Naive thymus-derived CD4-positive, alpha-beta T cell (primary cell): Measurements from ENCODE around the gene TARP.

ENCODE experiments used
- ATAC-seq: fragments of 150-1000 bp; cut with Tn5 transposase; 2 replicates; pipeline ENCODE4 v1.10.0; 2021; ENCODE audit warnings: mild to moderate bottlenecking, moderate library complexity
- CTCF ChIA-PET: fragments of 350-600 bp; sonication (Branson Sonifier 250); formaldehyde crosslinking; loops from one replicate; lab custom pipeline; 2021; ENCODE audit warnings: antibody characterized with exemption; lab: Charles Lee
- POLR2A ChIA-PET: fragments of 350-600 bp; sonication (Branson Sonifier 250); formaldehyde crosslinking; loops from one replicate; lab custom pipeline; 2021; ENCODE audit warnings: antibody characterized with exemption, inconsistent platforms; lab: Charles Lee
- DNase-seq, 9 donors: peaks; one replicate each; pipeline versions ENCODE4 v3.0.0 to v3.0.0-alpha.2; 2020 to 2022; ENCODE audit warnings: mixed read lengths in 1 of 9
- H3K27ac ChIP-seq: one replicate; pipeline ENCODE4 v1.7.0; 2013; ENCODE audit warnings: mild to moderate bottlenecking, low read depth, low read length, moderate library complexity
- H3K27me3 ChIP-seq, 2 donors: one replicate each; pipeline ENCODE4 v1.7.0; 2013; ENCODE audit warnings: low read length in 2 of 2, mild to moderate bottlenecking in 2 of 2, moderate library complexity in 2 of 2; ENCODE audit not compliant: control insufficient read depth in 2 of 2, insufficient read depth in 2 of 2
- H3K36me3 ChIP-seq, 3 experiments: 1 replicate in 2 of 3; 2 replicates in 1 of 3; pipeline ENCODE4 v1.7.0; 2013; ENCODE audit warnings: low read length in 3 of 3, mild to moderate bottlenecking in 3 of 3, moderate library complexity in 1 of 3; ENCODE audit not compliant: insufficient read depth in 3 of 3, control insufficient read depth in 2 of 3
- H3K4me1 ChIP-seq, 2 donors: one replicate each; pipeline ENCODE4 v1.7.0; 2013; ENCODE audit warnings: low read length in 2 of 2, mild to moderate bottlenecking in 2 of 2, moderate library complexity in 1 of 2; ENCODE audit not compliant: control insufficient read depth in 2 of 2, insufficient read depth in 2 of 2
- H3K4me3 ChIP-seq: 2 replicates; pipeline ENCODE4 v1.7.0; 2013; ENCODE audit warnings: mild to moderate bottlenecking, low read length
- H3K9me3 ChIP-seq, 3 experiments: 1 replicate in 2 of 3; 2 replicates in 1 of 3; pipeline ENCODE4 v1.7.0; 2013; ENCODE audit warnings: low read length in 3 of 3; ENCODE audit not compliant: control insufficient read depth in 2 of 3
- H3K27ac Mint-ChIP-seq, 9 donors: one replicate each; pipeline ENCODE4 v1.8.0; 2020 to 2022; ENCODE audit warnings: mixed read lengths in 9 of 9, mild to moderate bottlenecking in 8 of 9, moderate library complexity in 5 of 9, inconsistent platforms in 2 of 9
- H3K27me3 Mint-ChIP-seq, 5 donors: one replicate each; pipeline ENCODE4 v1.8.0; 2021 to 2022; ENCODE audit warnings: mixed read lengths in 5 of 5, mild to moderate bottlenecking in 1 of 5
- H3K36me3 Mint-ChIP-seq, 5 donors: one replicate each; pipeline ENCODE4 v1.8.0; 2020 to 2022; ENCODE audit warnings: mixed read lengths in 5 of 5, mild to moderate bottlenecking in 3 of 5, inconsistent platforms in 1 of 5
- H3K4me1 Mint-ChIP-seq, 7 donors: one replicate each; pipeline ENCODE4 v1.8.0; 2020 to 2022; ENCODE audit warnings: mixed read lengths in 7 of 7, mild to moderate bottlenecking in 3 of 7, inconsistent platforms in 1 of 7
- H3K4me3 Mint-ChIP-seq, 10 donors: one replicate each; pipeline ENCODE4 v1.8.0; 2020 to 2022; ENCODE audit warnings: mild to moderate bottlenecking in 10 of 10, mixed read lengths in 10 of 10, moderate library complexity in 6 of 10, inconsistent platforms in 2 of 10
- H3K9me3 Mint-ChIP-seq, 11 donors: one replicate each; pipeline ENCODE4 v1.8.0; 2020 to 2022; ENCODE audit warnings: mixed read lengths in 11 of 11, mild to moderate bottlenecking in 4 of 11, inconsistent platforms in 1 of 11, moderate library complexity in 1 of 11
- intact Hi-C, 2 donors: fragments of 100-400 bp; cut with micrococcal nuclease; formaldehyde crosslinking; loops; one replicate each; pipeline ENCODE4 v1.15.1; 2023

Gene TARP

DNA sequence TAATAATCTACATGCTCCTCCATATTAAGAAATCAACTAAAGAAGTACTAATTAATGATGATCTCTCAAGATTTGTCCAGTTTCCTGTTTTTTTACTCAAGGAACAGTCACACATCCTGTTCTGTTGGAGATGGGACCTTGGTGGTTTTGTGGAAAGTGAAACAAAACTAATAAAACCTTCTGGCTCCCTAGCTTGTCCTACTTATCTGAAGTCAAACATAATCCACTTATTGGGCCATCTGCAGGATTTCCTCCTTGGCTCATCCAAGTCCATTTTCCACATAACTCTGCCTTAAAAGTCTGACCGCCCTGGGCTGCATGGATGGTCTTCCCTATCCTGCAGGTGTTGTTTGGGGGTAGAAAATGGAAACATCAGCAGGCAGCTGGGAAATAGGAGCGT lies 39.4 kb upstream of the TARP start:
- ChIA-PET POLR2A (interaction anchor here (0.6 to 1.8 kb wide), 2 partner anchors 9 to 13 kb away, joined by 4 read pairs; no protein-coding TSS in a partner anchor), CTCF (no interaction called here)
- H3K27me3 Mint-ChIP-seq = no peaks in the 10 kb centered on the region
- intact Hi-C loops = loop anchor here in 1 of 2 donors (5.0 kb wide), 1 partner anchor 81 kb away; no protein-coding TSS in a partner anchor
- H3K4me1 Mint-ChIP-seq = peaks cover 0 to 33% (median 3%) of the 10 kb centered on the region in 7 donors
- Histone ChIP-seq H3K36me3 (no peaks in the 10 kb centered on the region), H3K9me3 (no peaks in the 10 kb centered on the region), H3K27ac (no peak overlapping the region), H3K4me3 (no peak overlapping the region), H3K27me3 (no peaks in the 10 kb centered on the region), H3K4me1 (peaks cover 0 to 10% of the 10 kb centered on the region in 2 donors)
- H3K9me3 Mint-ChIP-seq = no peaks in the 10 kb centered on the region
- ATAC-seq (no peak), DNase-seq (no peak)
- H3K27ac Mint-ChIP-seq = peak overlapping the region in 3 of 9 donors; percentile 20 to 56 (median 33)
- peak overlapping the region in 4 of 10 donors; percentile 16 to 41 (median 30) for H3K4me3 Mint-ChIP-seq
- H3K36me3 Mint-ChIP-seq = no peaks in the 10 kb centered on the region

DNA sequence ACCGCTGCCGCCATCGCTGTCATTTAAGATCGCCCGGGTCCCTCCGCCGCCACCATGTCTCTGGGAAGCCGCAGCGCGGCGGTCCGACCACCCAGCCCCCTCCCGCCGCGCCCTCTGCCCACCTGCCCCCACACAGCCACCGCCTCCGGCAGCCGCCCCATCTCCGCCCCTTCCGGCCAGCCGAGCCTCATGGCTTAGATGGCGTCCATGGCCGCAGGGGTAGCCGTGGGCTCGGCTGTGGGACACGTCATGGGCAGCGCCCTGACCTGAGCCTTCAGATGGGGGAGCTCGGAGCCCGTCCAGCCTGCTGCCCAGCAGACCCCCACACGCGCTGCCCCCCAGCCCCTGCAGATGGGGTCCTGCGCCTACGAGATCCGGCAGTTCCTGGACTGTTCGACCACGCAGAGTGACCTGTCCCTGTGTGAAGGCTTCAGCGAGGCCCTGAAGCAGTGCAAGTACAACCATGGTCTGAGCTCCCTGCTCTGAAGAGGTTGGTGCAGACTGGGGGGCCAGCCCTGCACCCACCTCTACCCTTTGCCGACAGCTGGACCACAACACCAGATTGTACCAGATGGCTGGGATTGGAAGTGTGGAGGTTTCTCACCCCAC lies 38.0 kb upstream of the TARP start:
- H3K9me3 Mint-ChIP-seq = peaks cover 0 to 3% (median 0%) of the 10 kb centered on the region in 11 donors
- peaks cover 6 to 14% of the 10 kb centered on the region in 2 donors for H3K4me1 ChIP-seq
- ChIA-PET CTCF (no interaction called here), POLR2A (interaction anchor here (1.5 kb wide), 1 partner anchor 18 kb away, joined by 3 read pairs; no protein-coding TSS in a partner anchor)
- ATAC-seq = peak; percentile 58
- H3K36me3 ChIP-seq = no peaks in the 10 kb centered on the region
- no peak overlapping the region for H3K4me3 ChIP-seq
- peak overlapping the region; percentile 35 for H3K27ac ChIP-seq
- H3K36me3 Mint-ChIP-seq = no peaks in the 10 kb centered on the region
- H3K9me3 ChIP-seq = no peaks in the 10 kb centered on the region
- H3K4me3 Mint-ChIP-seq = peak overlapping the region; percentile 59 to 82 (median 71)
- intact Hi-C loops = loop anchor here in 1 of 2 donors (5.0 kb wide), 1 partner anchor 79 kb away; no protein-coding TSS in a partner anchor
- H3K4me1 Mint-ChIP-seq = peaks cover 0 to 40% (median 6%) of the 10 kb centered on the region in 7 donors
- H3K27ac Mint-ChIP-seq = peak overlapping the region; percentile 28 to 83 (median 55)
- no peaks in the 10 kb centered on the region for H3K27me3 ChIP-seq
- no peaks in the 10 kb centered on the region for H3K27me3 Mint-ChIP-seq
- no peak for DNase-seq

DNA sequence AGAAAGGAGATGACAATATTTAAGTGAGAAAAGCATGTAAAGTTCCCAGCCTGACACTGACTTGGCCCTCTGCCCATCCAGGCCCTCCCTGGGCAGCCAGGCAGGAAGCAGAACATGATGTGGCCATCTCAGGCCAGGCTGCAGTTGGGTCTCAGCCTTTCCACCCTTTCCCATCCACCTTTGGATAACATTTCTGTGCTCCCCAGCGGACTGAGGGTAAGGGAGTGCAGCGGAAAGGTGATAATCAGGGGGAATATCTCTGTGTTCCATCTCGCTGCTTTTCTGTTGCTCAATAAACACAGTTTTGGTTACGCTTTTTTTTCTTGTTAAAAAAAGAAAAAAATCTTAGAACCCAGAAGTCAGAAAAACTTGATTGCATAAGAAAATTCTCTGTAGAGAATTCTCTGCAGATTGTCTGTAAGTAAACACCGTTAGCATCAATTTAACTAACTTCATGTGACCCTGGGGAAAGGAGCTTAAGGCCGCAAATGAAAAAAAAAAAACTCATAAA lies 37.2 kb upstream of the TARP start:
- intact Hi-C loops = loop anchor here in 1 of 2 donors (5.0 kb wide), 1 partner anchor 78 kb away; no protein-coding TSS in a partner anchor
- Mint-ChIP-seq H3K36me3 (no peaks in the 10 kb centered on the region), H3K27ac (peak overlapping the region; percentile 17 to 87 (median 51)), H3K4me3 (peak overlapping the region; percentile 59 to 82 (median 71)), H3K9me3 (peaks cover 0 to 3% (median 0%) of the 10 kb centered on the region in 11 donors), H3K4me1 (peaks cover 0 to 40% (median 6%) of the 10 kb centered on the region in 7 donors), H3K27me3 (no peaks in the 10 kb centered on the region)
- H3K4me3 ChIP-seq = peak overlapping the region; percentile 33
- H3K27me3 ChIP-seq = no peaks in the 10 kb centered on the region
- H3K4me1 ChIP-seq = peaks cover 9 to 14% of the 10 kb centered on the region in 2 donors
- ATAC-seq = peak; percentile 31
- CTCF ChIA-PET = no interaction called here
- no peak for DNase-seq
- POLR2A ChIA-PET = interaction anchor here (1.5 kb wide), 1 partner anchor 19 kb away, joined by 3 read pairs; no protein-coding TSS in a partner anchor
- H3K36me3 ChIP-seq = no peaks in the 10 kb centered on the region
- no peaks in the 10 kb centered on the region for H3K9me3 ChIP-seq
- peak overlapping the region; percentile 41 for H3K27ac ChIP-seq

GRCh38 chr7:38309555-38309954 lies 36.1 kb upstream of the TARP start:
- Mint-ChIP-seq H3K27me3 (no peaks in the 10 kb centered on the region), H3K27ac (peak overlapping the region in 4 of 9 donors; percentile 17 to 70 (median 64)), H3K4me1 (peaks cover 0 to 46% (median 10%) of the 10 kb centered on the region in 7 donors), H3K36me3 (no peaks in the 10 kb centered on the region), H3K9me3 (peaks cover 0 to 3% (median 0%) of the 10 kb centered on the region in 11 donors), H3K4me3 (peak overlapping the region in 4 of 10 donors; percentile 12 to 59 (median 31))
- no peaks in the 10 kb centered on the region for H3K36me3 ChIP-seq
- no peak for DNase-seq
- peak overlapping the region; percentile 29 for H3K27ac ChIP-seq
- H3K4me1 ChIP-seq = peaks cover 9 to 14% of the 10 kb centered on the region in 2 donors
- CTCF ChIA-PET = no interaction called here
- POLR2A ChIA-PET = interaction anchor here (0.6 to 2.3 kb wide), 2 partner anchors 9 to 45 kb away, joined by 3 to 7 read pairs; no protein-coding TSS in a partner anchor
- intact Hi-C loops = no loop called here
- no peaks in the 10 kb centered on the region for H3K27me3 ChIP-seq
- no peak for ATAC-seq
- H3K9me3 ChIP-seq = no peaks in the 10 kb centered on the region
- no peak overlapping the region for H3K4me3 ChIP-seq

DNA sequence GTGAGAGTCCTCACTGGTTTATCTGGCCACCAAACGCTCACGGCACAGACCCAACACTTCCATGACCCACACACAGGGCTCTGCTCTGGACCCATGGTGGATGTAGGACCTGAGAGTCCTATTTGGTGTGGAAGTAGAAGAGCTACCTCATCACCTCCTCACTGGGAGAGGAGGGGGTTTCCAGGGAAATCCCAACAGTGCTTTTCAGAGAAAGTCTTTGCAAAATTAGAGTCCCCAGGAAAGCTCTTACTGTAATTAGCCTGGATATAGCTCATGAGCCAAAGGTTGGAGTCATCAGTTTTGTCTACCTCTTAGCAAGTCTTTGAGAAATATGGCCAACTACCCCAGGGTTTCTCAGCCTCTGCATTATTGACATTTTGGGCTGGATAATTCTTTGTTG lies 34.7 kb upstream of the TARP start:
- intact Hi-C loops = no loop called here
- DNase-seq = no peak
- Histone ChIP-seq H3K9me3 (no peaks in the 10 kb centered on the region), H3K4me1 (peaks cover 9 to 12% of the 10 kb centered on the region in 2 donors), H3K27me3 (no peaks in the 10 kb centered on the region), H3K4me3 (no peak overlapping the region), H3K27ac (no peak overlapping the region), H3K36me3 (no peaks in the 10 kb centered on the region)
- peaks cover 0 to 3% (median 0%) of the 10 kb centered on the region in 11 donors for H3K9me3 Mint-ChIP-seq
- H3K4me3 Mint-ChIP-seq = no peak overlapping the region
- no peak overlapping the region for H3K27ac Mint-ChIP-seq
- ChIA-PET CTCF (no interaction called here), POLR2A (interaction anchor here (1.0 to 2.3 kb wide), 2 partner anchors 11 to 93 kb away, joined by 3 to 7 read pairs; no protein-coding TSS in a partner anchor)
- peaks cover 0 to 48% (median 11%) of the 10 kb centered on the region in 7 donors for H3K4me1 Mint-ChIP-seq
- ATAC-seq = no peak
- no peaks in the 10 kb centered on the region for H3K36me3 Mint-ChIP-seq
- no peaks in the 10 kb centered on the region for H3K27me3 Mint-ChIP-seq

DNA sequence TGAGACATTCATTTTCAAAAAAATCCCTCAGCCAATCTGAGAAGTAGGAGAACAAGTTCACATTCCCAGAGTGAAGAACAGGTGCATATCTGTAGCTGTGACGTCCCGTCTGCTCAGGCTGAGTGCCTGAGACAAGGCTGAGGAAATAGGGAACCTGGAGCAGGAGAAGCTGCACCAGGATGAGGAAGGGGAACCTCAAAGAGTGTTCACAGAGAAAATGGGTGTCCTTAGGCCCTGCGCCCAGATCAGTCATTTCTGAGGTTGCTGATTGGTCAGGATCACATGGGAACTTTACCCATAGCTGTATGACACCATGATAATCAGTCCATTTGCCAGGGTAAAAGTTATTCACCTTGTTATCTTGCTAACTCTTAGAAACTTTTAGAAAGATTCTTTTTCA lies 34.2 kb upstream of the TARP start:
- POLR2A ChIA-PET = interaction anchor here (2.3 kb wide), 1 partner anchor 11 kb away, joined by 7 read pairs; no protein-coding TSS in a partner anchor
- peak; percentile 38 for ATAC-seq
- Histone ChIP-seq H3K9me3 (no peaks in the 10 kb centered on the region), H3K27me3 (no peaks in the 10 kb centered on the region), H3K4me1 (peaks cover 9 to 10% of the 10 kb centered on the region in 2 donors), H3K36me3 (no peaks in the 10 kb centered on the region), H3K4me3 (no peak overlapping the region), H3K27ac (no peak overlapping the region)
- peak overlapping the region in 1 of 9 donors; percentile 87 for H3K27ac Mint-ChIP-seq
- DNase-seq = no peak
- no peaks in the 10 kb centered on the region for H3K27me3 Mint-ChIP-seq
- no peaks in the 10 kb centered on the region for H3K36me3 Mint-ChIP-seq
- peak overlapping the region in 1 of 10 donors; percentile 19 for H3K4me3 Mint-ChIP-seq
- peaks cover 0 to 3% (median 0%) of the 10 kb centered on the region in 11 donors for H3K9me3 Mint-ChIP-seq
- intact Hi-C loops = no loop called here
- CTCF ChIA-PET = no interaction called here
- peaks cover 0 to 43% (median 11%) of the 10 kb centered on the region in 7 donors for H3K4me1 Mint-ChIP-seq
